Measurements from ENCODE around the gene EEIG2.

The EEIG2 gene

DNA sequence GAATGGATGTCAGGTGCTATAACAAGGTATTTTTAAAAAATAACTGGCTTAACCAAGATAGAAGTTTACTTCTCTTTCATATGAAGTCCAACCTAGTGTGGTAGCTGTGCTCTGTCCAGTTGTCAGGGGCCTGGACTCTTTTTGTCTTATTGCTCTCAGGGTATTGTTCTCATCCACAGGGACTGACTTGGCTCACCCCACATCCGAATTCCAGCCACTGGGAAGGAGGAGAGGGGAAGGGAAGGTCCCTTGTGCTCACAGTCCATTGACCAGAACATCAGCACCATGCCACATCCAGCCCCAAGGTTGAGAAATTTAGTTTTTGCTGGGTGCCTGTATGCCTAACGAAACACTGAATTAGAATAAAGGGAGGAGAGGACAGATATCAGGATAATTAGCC is 8.7 kb downstream of the EEIG2 start:
- Histone ChIP-seq H3K79me2 (ENCODE audit: insufficient read depth, low read length) (no peaks in the 10 kb centered on the region), H3K27ac (ENCODE audit: low read depth, low read length, poor library complexity, severe bottlenecking) (no peak overlapping the region), H2AFZ (ENCODE audit: low read length) (no peak overlapping the region), H3K9ac (ENCODE audit: low read length) (no peak overlapping the region), H3K9me3 (ENCODE audit: low read length) (no peaks in the 10 kb centered on the region), H3K4me3 (ENCODE audit: low read depth, low read length, poor library complexity, severe bottlenecking) (no peak overlapping the region), H3K4me1 (ENCODE audit: insufficient read depth, low read length, severe bottlenecking) (peaks cover 3% of the 10 kb centered on the region), H3K27me3 (ENCODE audit: insufficient read depth, low read length) (no peaks in the 10 kb centered on the region), H3K4me2 (ENCODE audit: low read length) (no peak overlapping the region), H4K20me1 (ENCODE audit: insufficient read depth, low read length) (no peaks in the 10 kb centered on the region), H3K36me3 (ENCODE audit: insufficient read depth, low read length) (no peaks in the 10 kb centered on the region), H3F3A (ENCODE audit: insufficient read depth, low read length) (no peaks in the 10 kb centered on the region), H3K9me2 (ENCODE audit: low read depth, low read length) (no peaks in the 10 kb centered on the region)
- TF ChIP-seq CTCF (IDR thresholded peaks at IDR 0.05; ENCODE audit: low read length) (no peak), EZH2 (IDR thresholded peaks at IDR 0.05; ENCODE audit: borderline replicate concordance, low read length) (no peak)

DNA sequence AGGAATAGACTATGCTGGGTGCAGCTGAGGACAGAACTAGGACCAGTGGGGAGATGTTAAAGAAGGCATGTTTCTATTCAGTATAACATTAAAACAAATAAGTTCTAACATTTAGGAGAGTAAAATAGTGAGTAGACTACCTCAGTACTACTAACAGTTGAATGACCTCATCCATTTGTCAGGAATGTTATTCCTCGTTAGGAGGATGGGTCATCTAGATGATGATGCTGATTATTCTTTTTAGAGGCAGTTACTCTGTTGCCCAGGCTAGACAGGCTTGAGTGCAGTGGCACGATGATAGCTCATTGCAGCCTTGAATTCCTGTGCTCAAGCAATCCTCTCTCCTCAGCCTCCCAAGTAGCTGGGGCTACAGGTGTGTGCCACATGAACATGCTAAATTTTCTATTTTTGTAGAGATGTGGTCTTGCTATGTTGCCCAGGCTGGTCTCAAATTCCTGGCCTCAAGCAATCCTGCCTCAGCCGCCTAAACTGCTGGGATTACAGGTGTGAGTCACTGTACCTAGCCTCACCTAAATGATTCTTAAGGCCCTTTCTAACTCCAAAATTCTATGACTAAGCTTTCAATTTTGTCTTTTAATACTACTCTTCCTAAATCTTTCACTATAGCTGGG is 9.3 kb downstream of the EEIG2 start:
- H2AFZ ChIP-seq (ENCODE audit: low read length) = no peak overlapping the region
- no peaks in the 10 kb centered on the region for H4K20me1 ChIP-seq (ENCODE audit: insufficient read depth, low read length)
- peaks cover 3% of the 10 kb centered on the region for H3K4me1 ChIP-seq (ENCODE audit: insufficient read depth, low read length, severe bottlenecking)

GRCh38 chr1:108570128-108570527 is 10.2 kb downstream of the EEIG2 start:
- Histone ChIP-seq H3K27me3 (ENCODE audit: insufficient read depth, low read length) (no peaks in the 10 kb centered on the region), H3K9me2 (ENCODE audit: low read depth, low read length) (no peaks in the 10 kb centered on the region), H3K4me2 (ENCODE audit: low read length) (no peak overlapping the region), H3K36me3 (ENCODE audit: insufficient read depth, low read length) (no peaks in the 10 kb centered on the region), H3F3A (ENCODE audit: insufficient read depth, low read length) (no peaks in the 10 kb centered on the region), H2AFZ (ENCODE audit: low read length) (no peak overlapping the region), H3K79me2 (ENCODE audit: insufficient read depth, low read length) (no peaks in the 10 kb centered on the region), H4K20me1 (ENCODE audit: insufficient read depth, low read length) (no peaks in the 10 kb centered on the region), H3K27ac (ENCODE audit: low read depth, low read length, poor library complexity, severe bottlenecking) (no peak overlapping the region), H3K4me3 (ENCODE audit: low read depth, low read length, poor library complexity, severe bottlenecking) (no peak overlapping the region), H3K4me1 (ENCODE audit: insufficient read depth, low read length, severe bottlenecking) (peaks cover 3% of the 10 kb centered on the region), H3K9ac (ENCODE audit: low read length) (no peak overlapping the region), H3K9me3 (ENCODE audit: low read length) (no peaks in the 10 kb centered on the region)
- TF ChIP-seq CTCF (IDR thresholded peaks at IDR 0.05; ENCODE audit: low read length) (peak; percentile 65), EZH2 (IDR thresholded peaks at IDR 0.05; ENCODE audit: borderline replicate concordance, low read length) (no peak)

More for the DNA sequence above, 9.3 kb downstream of the EEIG2 start:
- Histone ChIP-seq H3K79me2 (ENCODE audit: insufficient read depth, low read length) (no peaks in the 10 kb centered on the region), H3K27me3 (ENCODE audit: insufficient read depth, low read length) (no peaks in the 10 kb centered on the region), H3F3A (ENCODE audit: insufficient read depth, low read length) (no peaks in the 10 kb centered on the region), H3K27ac (ENCODE audit: low read depth, low read length, poor library complexity, severe bottlenecking) (no peak overlapping the region), H3K9me3 (ENCODE audit: low read length) (no peaks in the 10 kb centered on the region), H3K36me3 (ENCODE audit: insufficient read depth, low read length) (no peaks in the 10 kb centered on the region), H3K4me2 (ENCODE audit: low read length) (no peak overlapping the region), H3K4me3 (ENCODE audit: low read depth, low read length, poor library complexity, severe bottlenecking) (no peak overlapping the region), H3K9me2 (ENCODE audit: low read depth, low read length) (no peaks in the 10 kb centered on the region), H3K9ac (ENCODE audit: low read length) (no peak overlapping the region)
- TF ChIP-seq EZH2 (IDR thresholded peaks at IDR 0.05; ENCODE audit: borderline replicate concordance, low read length) = no peak
- no peak for TF ChIP-seq CTCF (IDR thresholded peaks at IDR 0.05; ENCODE audit: low read length)

All from OCI-LY1 (cell line).